Tongue (tissue), 2 donors: ENCODE measurements around the gene TMEM132C. TPM values are rescaled to one million over a fixed set of nuclear protein-coding genes. Genes with fewer than 3 reads are reported as not detected.
A peak's percentile ranks its signal among the peaks of the same experiment; 100 is the strongest.

ENCODE experiments used
- DNase-seq: peaks from one replicate; pipeline ENCODE4 v3.0.0-alpha.2; 2015
- total RNA-seq: library from RNA; depleted of rRNA; stranded (reverse); fragments of >200 nt; gene quantifications from one replicate; pipeline ENCODE4 v1.2.3, GENCODE V29; 2014

Gene TMEM132C
- total RNA-seq, 1 donor from 2014 or later = 8.7 TPM

DNA sequence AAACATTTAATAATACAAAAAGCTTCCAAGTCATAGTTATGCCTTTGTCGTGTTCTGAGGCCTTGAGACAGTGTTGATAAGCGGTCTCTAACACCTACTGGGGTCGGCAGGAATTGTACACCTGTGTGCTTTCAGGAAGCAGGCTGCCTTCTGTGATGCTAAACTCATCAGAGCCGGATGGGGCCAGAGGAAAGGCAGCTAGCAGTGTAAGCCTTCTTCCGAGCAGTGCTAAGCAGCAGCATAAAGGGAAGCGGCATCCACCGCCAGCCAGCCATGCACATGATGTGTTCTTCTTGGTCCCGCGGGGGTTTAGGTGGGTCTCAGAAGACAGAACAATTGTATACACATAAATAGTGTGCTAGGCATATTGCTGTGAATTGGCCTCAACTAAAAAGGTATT is 397.5 kb downstream of the TMEM132C start:
- DNase-seq = no peak

DNA sequence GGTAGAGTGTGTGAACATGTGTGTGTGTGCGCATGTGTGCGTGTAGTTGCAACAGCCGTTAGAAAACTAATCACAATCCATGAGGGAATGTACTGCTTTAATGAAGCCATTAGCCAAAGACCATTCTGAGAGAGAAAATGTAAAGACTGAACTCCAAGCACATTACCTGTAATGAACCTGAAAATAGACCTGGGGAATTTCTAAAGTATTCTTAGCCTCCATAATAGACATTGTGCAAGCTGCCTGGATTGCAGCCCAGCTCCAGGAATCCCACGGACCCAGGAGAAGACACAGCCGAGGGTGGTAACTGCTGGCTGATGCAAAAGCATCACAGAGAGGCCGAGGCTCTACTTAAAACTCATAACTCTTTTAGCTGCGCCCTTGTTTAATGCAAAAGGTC is 400.2 kb downstream of the TMEM132C start:
- DNase-seq = no peak

DNA sequence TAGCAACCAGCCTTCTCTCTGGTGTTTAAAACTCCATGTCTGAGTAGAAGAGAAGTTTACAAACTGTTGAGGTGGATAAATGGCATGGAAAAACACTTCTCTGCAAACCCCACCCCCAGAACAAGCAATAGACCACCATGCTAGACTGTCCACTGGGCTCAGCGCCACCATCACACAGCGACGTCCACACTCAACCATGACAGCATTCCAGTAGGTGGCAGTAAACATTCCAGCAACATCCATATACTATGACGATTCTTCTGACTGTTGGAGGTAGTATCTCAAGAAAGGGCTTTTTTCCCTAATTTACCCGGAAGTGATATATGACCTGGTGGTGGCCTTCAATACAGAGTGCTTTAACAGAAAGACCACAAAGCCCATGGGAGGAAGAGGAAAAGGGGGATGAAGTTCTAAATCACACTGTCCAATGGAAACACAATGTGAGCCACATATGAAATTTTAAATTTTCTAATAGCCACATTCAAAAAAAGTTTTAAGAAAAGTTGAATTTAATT is 404.6 kb downstream of the TMEM132C start:
- no peak for DNase-seq

DNA sequence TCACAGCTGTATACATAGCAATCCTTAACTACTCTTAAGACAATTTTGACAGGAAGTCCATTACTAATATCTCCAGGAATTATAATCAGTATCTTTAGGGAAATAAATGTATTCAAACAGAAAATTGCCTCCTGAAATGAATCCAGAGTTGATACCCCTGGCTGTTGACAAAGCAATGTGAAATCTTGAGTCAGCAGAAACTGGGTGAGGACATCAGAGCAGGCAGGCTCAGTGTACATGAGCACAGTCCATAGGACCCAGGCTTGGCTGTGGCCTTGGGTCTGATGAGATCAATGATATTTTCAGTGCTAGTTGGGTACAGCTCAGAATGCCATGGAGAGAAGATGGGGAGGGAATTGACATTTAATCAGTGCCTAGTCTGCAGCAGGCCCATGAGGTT is 405.5 kb downstream of the TMEM132C start:
- DNase-seq = no peak

DNA sequence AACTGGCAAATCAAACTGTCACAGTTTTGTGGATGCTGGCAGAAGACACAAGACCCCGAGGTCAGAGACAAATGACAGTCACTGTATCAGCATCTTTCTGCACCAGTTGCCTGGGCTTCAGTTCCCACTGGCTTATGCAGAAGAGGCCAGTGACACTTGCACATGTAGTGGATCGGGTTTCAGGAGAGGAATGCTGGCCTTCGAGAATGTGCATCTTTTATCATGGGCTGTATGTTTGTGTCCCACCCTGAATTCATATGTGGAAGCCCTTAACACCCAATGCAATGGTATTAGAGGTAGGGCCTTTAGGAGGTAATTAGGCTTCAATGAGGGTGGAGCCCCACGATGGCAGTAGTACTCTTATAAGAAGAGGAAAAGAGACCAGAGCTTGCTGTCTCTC is 405.9 kb downstream of the TMEM132C start:
- DNase-seq = no peak

DNA sequence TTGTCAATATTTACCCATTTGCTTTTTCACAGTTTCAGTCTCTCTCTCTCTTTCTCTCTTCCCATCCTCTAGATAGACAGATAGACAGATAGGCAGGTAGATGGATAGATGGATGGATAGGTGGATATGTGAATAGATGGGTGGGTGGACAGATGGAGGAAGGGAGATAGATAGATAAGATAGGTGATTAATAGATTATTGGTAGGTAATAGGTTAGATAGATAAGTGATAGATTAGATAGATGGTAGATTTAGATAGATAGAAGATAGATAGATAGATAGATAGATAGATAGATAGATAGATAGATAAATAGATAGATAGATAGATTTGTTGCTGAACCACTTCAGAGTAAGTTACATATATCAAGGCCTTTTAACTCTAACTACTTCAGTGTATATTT is 408.6 kb downstream of the TMEM132C start:
- no peak for DNase-seq

DNA sequence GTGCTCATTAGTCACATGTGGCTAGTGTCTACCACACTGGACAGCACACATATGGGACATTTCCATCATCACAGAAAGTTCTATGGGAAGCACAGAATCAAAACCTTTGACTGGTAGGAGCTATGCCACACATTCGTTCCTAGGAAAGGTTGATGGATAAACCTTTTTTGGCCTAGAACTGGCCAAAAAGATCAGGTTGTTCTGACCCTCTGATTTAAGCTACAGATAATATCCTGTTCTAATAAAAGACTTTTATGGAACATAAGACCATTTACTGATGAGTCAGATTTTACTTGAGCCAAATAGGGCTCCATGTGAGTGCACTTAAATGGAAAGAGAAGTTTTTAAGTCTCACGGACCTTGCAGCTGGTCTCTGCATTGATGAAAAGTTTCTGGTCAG is 413.6 kb downstream of the TMEM132C start:
- no peak for DNase-seq

DNA sequence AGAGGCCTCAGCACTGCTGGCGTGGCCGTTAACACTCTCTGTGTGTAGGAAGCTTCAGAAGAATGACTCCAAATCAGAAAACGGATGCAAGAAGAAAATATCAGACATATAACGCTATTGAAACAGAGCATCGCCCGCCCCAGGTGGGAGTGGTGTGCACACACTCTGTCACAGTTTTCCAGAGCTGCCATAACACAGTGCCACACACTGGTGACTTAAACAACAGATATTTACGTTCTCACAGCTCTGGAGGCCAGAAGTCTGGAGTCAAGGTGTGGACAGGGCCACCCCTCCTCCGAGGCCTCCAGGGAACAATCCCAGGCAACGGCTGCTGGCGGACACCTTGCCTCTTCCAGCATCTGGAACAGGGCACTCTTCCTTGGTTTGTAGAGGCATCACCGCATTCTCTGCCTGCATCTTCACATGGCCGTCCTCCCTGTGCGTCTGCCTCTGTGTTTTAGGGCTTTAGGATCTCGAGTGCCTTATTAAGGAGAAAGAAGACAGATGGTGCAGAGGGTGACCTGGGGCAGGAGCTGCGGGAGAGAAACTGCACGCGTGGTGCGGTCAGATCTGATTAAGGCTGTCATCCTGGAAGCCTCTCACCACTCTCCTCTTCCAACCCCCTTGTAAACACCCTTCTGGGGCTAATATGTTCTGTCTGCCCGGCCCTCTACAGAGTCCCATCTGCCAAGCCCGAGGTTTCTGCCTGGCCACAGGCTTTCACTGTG is 415.7 kb downstream of the TMEM132C start:
- DNase-seq = no peak

DNA sequence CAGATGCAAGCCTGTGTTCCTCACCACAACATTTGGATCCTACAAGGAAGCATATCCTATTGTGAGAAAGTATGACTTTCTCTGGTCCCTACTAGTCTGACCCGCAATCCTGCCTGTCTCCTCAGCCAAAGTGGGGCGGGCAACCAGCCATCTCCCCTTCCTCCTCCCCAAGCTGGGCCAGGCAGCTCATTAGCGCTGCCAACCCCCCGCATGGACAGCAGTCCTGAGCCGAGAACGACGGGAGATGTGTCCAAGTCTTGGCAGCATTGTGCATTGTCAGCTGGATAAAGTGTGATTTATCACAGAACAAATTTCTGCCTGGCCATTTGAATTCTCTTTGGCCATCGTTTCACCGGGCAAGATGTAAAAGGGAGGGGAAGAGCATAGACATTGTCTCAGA is 417.4 kb downstream of the TMEM132C start:
- no peak for DNase-seq

DNA sequence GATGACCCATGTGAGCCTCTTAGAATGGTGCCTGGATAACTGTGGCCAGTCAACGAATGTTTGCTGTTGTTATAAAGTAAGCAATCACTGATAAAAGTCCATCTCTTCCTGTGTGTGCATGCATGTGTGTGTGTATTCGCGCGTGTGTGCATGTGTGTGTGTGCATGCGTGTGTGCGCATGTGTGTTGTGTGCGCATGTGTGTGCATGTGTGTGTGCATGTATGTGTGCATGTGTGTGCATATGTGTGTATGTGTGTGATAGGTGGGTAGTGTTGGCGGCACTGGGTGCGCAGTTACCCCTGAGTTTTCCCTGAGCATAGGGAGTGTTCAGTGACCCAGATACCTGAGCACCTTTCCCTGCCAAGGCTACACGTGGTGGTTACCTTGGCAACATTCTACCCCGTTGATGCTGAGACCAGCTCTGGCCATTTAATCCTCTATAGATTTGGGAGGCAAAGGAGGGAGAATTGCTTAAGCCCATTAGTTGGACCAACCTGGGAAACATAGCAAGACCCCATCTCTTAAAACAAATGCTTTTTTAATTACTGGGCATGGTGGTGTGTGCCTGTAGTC is 419.0 kb downstream of the TMEM132C start:
- DNase-seq = no peak

DNA sequence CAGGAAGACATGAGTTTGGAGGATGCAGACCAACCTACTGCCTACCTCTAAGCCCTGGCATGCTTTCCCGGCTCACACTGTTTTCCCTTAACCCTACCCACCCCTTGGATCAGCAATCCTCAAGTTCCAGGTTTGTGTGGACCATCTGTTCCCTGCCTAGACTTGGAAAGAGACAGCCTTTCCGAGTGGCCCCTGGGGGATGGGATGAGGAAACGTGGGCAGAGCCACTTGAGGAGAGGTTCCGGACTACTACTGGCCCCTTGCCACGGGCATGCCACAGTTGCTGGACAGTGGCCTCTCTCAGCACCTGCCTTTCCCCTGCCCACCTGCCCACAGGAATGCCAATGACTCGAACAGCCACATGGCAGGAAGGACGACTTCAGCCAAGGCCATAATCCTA is 420.9 kb downstream of the TMEM132C start:
- no peak for DNase-seq

DNA sequence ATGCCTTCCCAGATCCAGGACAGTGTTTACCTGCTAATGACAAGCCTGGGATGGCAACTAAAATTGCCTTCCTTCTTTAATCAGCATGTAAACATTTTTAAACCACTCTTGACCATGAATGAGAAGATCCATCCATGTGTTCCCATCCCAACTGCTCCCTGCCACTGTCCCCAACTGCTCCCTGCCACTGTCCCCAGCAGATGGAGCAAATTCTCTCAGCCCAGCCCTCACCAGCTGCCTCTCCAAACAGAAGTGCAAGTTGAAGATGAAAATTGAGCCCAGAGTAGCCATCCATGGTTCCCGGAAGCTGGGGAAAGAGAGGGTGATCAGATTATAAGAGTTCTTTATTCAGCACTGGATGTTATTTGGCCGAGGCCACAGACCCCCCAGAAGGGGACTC is 423.7 kb downstream of the TMEM132C start:
- peak; percentile 40 for DNase-seq

DNA sequence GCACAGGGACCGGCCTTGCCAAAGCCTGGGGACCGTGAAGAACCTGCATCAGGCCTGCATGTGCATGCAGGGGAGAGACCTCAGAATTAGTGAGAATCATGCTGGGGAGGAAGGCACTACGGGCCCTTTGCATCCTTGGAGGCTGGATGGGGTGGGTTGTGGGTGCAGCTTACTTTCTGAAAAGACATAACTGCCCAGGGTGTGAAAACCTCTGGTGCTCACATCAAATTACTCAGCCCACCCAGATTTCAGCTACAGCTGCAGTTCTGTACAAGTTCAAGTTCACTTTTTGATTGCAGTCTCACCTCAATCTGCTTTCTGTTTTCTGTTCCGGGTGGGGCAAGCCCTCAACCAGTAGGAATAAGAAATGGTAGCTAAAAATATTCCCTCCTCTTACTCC is 426.1 kb downstream of the TMEM132C start:
- no peak for DNase-seq

DNA sequence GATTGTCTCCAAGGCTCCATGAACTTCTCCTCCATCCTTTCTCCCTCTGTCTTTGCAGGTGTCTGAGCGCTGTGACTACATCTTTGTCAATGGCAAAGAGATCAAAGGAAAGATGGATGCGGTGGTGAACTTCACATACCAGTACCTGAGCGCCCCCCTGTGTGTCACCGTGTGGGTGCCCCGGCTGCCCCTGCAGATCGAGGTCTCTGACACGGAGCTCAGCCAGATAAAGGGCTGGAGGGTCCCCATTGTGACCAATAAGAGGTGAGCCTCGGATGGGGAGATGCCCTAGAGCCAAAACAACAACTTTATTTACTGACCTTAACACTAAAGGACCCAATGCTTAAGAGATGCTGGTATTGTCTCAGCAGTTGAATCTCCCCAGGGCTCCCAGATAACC is 426.8 kb downstream of the TMEM132C start:
- DNase-seq = no peak

DNA sequence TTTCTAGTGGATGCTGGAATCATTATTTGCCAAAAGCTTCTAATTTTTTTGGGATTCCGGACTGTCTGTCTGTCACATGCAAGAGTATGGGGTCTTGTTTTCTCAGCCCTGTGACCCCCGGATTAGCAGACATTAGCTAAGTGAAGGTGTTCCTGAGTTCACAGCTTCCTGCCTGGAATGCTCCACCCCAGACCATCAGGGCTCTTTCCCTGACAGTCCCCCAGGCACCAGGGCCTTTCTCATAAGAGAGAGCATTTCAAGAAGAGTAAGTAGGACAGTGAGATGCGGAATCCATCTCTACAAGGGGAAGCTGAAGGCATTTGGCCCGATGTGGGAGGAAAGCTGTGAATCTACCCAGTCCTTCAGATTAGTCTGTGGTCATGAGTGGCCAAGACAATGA is 427.5 kb downstream of the TMEM132C start:
- DNase-seq = no peak

DNA sequence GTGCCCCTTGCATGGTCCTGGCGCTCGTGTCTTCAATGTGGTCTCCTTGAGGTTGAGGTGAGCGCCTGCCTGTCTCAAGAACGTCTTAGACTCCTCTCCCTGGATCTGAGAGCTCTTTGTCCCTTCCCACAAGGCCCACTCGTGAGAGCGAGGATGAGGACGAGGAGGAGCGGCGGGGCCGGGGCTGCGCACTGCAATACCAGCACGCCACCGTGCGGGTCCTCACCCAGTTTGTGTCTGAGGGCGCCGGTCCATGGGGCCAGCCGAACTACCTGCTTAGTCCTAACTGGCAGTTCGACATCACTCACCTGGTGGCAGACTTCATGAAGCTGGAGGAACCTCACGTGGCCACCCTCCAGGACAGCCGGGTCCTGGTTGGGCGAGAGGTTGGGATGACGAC is 428.7 kb downstream of the TMEM132C start:
- no peak for DNase-seq

DNA sequence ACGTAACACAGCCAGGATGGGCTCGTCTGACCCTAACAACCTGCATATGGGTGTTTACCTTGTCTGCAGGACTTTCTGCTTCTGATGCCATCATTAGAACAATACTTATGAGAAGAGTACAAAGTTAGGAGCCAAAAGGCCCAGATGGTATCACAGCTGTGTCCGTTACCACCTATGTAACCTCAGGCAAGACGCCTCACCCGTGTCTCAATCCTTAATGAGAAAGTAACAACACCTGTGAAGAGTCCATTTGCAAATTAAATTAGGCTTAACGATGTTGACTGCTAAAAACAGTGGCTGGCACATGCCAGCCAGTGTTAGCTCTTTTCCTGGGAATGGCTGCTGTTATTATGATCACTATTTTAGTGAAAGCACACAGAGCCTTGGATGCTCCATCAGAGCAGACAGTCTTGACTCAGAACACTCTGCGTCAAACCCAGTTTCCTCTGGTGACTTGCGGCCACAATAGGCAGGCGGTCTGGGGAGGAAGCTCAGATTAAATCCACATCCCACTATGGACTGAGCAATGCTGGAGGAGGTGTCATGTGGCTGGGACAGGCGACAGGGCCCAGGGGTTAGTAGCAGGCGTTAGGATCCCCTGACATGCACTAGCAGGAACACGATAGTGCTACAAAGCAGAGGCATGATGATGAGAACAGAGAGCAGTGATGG is 431.5 kb downstream of the TMEM132C start:
- DNase-seq = no peak

DNA sequence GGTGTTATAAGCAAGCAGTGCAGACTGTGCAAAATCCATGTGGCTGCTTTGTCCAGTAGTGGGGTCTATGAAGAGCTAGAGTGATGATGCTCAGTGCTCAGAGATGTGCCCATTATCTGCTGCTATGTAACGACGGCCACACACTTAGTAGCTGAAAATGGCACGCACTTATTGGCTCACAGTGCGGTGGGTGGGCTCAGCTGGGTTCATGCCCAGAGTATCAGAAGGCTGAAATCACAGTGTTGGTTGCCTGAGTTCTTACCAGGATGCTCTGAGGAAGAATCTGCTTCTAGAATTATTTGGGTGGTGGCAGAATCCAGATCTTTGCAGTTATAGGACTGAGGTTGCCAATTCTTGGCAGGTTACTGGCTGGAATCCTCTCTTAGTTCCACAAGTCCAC is 432.1 kb downstream of the TMEM132C start:
- no peak for DNase-seq

DNA sequence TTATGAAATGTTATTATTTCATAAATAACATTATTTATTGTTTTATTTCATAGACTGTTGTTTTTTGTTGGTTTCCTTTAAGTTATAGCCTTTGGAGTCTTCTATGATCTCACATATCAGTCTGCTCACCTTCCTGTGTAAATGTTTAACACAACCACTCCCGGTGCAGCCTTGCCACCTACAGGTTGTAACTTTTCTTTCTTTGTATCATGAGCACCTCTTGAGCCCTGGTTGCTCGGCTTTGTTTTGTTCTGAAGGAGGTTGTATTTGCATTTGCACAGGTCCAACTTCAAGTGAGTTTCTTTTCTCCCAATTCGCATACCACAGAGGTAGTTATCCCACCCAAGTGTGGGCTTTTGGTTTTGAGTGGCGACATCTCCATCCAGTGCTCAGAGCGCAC is 435.4 kb downstream of the TMEM132C start:
- no peak for DNase-seq

DNA sequence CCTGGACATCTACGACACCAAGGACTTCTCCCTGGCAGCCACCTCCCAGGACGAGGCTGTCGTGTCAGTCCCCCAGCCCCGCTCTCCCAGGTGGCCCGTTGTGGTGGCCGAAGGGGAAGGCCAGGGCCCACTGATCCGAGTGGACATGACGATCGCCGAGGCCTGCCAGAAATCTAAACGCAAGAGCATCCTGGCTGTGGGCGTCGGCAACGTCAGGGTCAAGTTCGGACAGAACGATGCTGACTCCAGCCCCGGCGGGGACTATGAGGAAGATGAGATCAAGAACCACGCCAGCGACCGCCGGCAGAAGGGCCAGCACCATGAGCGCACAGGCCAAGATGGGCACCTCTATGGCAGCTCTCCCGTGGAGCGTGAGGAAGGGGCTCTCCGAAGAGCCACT is 438.2 kb downstream of the TMEM132C start:
- DNase-seq = no peak

DNA sequence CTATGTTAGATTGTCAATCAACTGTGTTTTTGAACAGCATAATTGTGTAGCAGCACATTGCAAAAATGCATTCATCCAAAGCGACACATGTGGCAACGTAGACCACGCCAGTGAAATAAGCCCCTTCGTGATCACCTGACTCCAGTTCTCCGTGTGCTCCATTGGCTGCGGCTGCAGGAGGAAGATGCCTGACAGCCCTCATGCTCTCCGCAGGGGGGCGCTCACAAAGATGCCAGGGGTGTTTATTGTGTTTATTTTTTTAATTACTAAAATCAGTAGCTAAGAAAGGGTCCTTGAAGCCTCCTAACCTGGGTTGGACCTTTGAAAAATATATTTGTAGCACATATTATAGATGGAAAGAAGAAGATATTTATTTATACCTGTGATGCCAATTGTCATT is 440.5 kb downstream of the TMEM132C start:
- DNase-seq = no peak

DNA sequence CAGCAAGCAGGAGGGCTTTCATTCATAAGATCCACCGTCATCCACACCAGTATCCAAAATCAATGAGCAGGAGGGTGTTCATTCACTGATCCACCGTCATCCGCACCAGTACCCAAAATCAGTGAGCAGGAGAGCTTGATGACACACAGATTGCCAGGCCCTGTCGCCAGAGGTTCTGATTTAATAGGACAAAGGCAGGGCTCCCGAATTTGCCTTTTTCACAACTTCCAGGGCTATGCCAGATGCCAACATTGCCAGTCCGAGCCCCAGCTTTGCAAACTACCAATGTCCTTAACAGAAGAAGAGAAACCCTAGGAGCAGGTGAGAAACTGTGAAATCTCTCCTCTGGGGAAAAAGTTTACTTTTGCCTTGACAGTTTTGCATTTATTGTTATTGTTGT is 441.8 kb downstream of the TMEM132C start:
- no peak for DNase-seq

DNA sequence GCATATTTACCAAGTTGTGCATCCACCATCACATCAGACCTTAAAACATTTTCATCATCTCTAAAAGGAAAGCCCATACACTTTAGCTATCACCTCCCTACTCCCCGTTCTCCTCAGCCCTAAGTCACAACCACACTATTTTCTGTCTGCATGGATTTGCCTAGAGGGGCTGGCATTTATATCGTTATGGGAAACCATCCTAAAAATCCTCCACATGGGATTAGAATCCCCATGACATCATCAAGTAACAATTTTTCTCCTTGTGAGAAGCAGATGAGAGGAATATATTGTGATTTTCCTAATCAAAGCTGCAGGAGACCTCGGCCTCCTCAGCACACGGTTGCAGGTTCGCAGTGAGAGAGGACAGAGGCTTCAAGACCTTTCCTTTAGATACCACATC is 442.7 kb downstream of the TMEM132C start:
- DNase-seq = no peak

DNA sequence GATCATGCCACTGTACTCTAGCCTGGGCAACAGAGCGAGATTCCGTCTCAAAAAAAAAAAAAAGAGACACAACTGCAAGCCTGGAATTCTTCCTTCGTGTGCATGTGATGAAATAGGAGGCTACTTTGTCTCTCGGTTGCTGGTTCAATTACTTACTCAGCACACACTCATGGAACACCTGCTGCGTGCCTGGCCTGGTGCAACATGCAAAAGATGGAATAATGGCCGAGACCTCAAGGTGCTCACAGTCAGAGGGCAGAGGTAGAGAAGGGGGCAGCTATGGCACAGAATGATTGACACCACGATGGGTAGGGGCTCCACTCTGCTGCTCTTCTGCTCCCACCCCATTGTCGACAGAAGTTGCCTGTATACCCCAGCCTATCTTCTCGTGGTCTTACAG is 444.5 kb downstream of the TMEM132C start:
- no peak for DNase-seq
